LoVo (cell line): ENCODE results near the gene DENND1A.
"Not testable (repeated sequence)": the region's sequence is repeated elsewhere in the genome, so short reads cannot be mapped to it uniquely, and the experiment has no call there.

Source experiments
- DNase-seq: peaks from one replicate; pipeline ENCODE4 v3.0.0-alpha.2; 2016; ENCODE audit warnings: low spot score

The DENND1A gene

DNA sequence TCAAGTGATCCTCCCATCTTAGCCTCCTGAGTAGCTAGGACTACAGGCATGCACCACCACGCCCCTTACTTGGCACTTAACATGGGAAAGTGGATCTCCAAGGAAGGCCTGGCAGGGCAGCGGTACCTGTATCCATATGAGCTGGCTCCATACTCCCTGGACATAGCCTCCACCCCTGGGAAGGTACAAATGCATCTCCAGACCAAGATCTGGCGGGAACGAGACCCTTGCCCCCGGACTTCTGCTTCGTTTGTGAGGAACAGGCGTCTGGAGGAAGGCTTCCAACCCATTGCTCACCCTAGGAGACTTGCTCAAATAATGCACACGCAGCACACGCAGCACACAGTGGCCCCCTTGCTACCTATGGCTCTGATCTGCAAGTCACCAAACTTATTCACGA, 518.7 kb downstream of the DENND1A start:
- DNase-seq: no peak

DNA sequence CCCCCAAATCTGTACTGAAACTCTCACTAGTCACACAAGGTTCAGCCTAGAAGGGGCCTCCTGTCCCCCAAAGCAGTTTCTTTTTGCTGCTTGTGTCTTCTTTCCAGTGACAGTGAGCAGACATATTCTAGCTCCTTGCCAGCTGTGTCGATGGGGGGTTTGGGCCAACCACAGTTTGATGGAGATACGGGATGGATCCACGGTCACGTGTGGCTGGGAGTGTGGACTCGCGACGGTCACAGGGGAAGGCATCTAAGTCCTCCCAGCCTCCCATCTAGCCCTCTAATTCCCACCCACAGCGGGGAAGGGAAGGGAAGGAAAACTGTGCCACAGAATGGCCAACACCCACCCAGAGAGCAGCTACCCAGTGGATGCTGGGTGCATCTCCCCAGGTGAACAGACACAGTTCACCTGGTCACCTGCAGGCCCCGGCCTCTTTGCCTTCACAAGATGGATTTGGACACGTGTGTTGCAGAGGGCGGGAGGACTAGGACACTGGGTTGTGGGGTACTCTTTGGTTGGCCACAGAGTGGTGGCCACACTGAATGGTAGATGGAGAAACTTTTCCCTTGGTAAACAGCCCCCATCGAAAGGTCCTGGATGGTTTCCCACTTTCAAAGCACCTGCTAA, 519.5 kb downstream of the DENND1A start:
- DNase-seq: no peak

DNA sequence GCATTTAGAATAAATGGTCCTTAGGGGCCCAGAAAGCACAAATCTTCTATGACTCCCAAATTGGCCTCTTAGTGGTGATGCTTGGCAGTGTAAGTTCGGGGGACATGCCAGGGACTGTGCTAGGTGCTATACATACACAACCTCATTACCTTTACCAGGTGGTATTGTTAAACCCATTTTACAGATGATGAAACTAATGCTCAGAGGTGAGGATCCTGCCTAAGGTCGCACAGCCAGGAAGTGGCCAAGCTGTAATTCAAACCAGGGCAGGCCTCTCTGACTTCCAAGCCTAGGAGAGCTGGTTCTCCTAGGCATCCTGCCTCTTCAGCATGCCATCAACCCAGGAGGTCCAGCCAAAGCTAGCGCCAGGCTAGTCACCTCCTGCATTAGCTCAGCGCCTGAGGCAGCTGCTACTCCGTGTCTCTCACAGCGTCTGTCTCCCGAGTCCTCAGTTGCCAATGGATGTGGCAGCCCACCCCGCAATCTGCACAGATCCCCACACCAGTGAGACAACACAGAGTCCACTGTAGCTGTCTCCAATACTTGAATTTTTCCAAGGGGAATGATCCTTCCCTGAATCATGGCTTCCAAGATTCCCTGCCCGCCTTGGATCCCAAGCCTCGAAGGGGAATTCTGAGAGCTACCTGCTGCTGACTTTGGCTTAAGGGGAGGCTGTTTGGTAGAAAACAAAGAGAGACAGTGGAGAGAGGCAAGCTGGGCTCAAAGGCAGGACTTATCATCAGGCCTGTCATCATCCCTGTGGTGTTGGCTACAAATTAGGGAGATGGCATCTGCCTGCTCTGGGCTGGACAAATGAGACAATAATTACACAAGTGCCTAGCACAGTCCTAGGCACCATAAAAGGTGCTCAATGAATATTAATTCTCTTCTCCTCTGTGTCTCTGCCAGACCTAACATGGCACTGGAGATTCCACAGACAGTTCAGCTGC, 521.3 kb downstream of the DENND1A start:
- no peak for DNase-seq

DNA sequence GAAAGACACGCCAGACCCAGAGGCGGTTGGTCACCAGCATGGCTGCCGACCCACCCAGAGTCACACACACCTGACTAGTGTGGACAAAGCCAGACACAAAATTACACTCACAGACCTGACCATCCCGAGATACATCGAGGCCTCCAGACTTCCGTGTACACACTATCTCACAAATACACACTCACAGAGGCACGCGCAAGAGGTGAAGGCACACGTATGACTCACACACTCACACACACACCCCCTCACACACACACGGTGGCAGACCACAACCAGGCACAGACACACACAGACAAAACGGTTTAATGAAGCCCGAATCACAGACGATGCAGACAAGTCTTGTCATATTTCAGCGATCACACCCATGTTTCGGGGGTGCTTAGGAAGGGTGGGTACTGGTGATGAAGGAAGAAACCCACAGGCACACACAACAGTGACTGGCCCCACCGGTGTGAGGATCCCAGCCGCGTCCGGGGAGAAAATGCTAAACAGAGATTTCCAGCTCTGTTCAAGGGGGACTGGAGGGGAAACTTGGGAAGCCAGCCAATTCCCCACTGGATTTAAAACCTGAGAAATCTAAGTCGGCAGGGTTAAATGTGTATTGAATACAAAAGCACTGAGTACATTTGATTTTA, 522.6 kb downstream of the DENND1A start:
- no peak for DNase-seq

DNA sequence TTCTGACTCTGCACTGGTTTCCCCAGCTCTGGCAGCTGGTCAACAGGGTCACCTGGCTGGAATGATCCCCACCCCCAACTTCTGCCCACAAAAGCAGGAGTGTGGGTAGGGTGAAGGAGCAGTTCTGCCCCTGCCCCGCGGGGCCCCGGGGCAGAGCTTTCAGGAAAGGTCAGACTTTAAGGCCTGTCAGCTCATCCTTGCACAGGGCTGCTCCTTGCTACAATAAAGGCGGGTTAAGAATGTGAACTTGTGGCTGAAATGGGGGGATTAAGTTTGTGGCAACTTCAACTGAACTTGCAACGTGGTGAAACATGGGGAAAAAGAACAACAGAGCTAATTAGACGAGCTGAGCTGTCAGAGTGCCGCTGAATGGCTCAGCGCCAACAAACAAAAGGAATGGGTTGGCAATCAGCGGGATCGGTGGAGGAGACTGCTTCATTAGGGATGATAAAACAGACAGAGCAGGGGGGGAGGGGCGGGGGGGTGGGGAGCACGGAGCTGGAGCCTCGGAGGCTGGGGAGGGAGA, 523.2 kb downstream of the DENND1A start:
- no peak for DNase-seq

DNA sequence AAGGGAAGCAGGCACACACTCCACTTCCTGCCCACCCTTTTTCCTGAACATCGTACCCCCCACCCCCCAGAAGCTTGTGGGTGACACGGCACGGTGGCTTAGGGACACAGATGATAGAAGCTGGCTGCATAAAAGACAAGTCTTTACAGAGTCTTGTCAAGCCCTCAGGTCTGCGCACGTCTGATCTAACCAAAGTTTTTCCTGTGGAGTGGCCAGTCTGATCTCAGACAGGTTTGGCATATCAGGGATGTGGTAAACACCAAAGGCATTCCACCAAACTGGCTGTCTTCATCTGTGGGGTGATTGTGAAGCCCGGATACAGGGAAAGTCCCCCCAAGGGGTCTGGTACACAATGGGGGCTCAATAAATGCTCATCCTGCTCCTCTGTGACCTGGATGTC, 523.9 kb downstream of the DENND1A start:
- no peak for DNase-seq

DNA sequence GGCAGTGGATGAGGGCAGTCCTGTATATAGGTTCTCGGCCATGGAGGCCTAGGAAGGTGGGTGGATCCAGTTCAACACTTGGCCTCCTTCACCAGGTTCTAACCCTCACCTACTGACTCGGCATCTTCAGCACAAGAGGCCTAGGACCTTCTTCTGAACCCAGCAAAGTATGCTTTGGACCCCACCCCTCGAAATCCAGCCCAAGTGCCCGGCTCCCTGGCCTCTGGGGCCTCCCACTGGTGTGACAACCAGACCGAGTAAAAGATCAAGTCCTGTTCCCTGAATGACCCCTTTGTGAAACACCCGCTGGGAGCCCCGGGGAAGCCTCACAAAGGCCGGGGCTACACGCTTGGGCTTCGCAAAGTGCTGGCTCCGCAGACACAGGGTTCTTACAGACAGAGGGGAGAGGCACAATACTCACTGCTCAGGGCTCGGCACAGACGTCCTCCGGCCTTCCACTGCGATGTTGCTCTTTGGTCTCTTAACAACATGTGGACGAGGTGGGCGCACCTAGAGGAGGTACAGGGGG, 526.9 kb downstream of the DENND1A start:
- DNase-seq: no peak

DNA sequence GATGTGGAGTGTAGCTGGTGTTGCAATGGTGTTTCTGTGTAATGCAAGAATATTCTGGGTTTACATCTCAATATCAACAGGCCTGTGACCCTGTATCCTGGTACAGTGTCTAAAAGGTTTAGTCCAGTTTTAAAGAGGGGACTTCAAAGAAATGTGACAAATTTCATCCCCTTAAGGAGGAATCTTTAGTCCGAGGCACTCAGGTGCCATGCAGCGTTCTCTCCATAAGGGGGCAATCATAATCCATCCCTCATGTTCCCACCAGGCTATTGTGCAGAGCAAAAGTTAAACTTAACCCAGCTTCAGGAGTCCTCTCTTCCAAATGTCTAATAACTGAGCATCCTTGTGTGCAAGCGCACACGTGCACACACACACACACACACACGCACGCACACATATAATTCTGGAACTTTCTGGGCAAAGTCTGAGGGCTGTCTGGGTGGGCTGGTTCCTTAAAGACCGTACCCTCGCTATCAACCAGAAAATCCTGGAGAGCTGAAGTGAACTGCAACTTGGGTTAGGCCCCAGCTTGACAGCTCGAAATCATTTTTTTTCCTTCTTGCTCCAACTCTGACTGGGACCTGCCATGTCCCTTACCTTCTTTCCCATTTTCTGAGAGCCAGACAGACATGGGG, 527.9 kb downstream of the DENND1A start:
- DNase-seq: peak; percentile 8

DNA sequence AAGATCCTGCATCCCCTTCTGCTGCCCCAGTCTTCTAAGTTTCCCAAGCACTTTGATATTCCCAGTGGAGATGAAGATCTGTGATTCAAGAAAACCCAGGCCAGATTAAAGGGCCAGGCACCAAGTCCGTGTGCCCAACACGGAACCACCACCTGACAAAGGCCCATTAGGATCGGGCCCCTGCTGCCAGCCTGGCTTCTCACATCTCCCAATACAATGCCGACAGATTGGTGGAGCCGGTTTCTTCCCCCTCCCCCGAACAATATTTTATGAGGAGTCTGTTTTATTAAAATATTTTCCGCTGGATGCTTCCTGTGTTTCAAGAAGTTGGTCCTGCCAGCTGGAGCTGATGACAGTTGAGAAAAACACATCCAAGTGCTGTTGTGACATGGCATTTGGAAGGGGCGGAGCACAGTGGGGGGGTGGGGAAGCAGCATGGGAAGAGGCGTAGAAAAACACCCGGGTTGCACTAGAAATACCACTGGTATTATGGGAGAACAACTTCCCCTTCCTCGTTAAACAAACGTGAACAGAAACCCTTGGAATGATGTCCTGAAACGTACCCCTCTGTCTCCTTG, 528.9 kb downstream of the DENND1A start:
- no peak for DNase-seq

DNA sequence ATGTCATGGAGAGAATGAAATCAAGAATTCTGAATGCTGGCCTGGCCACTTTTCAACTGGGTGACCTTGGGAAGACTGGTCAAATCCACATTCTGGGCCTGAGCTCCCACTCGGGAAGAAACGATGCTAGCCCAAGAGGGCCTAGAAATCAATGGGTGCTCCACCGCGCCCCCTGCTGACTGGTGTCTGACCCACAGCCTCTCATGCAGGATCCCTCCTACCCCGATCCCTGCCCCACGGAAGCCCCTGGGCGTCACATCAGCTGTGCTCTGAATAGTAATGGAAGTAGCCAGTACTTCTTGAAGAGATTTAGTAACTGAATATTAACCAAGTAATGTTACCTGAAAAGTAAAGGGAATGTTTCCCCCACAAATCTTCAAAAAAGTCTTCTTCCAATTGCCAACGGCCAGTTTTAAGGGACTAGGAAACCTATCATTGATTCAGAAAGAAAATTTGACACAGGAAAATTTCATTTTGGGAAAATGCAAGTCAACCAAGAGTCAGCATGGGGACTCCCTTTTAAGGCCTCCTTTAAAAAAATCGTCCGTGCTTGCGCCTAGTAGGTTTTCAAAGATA, 530.0 kb downstream of the DENND1A start:
- no peak for DNase-seq

DNA sequence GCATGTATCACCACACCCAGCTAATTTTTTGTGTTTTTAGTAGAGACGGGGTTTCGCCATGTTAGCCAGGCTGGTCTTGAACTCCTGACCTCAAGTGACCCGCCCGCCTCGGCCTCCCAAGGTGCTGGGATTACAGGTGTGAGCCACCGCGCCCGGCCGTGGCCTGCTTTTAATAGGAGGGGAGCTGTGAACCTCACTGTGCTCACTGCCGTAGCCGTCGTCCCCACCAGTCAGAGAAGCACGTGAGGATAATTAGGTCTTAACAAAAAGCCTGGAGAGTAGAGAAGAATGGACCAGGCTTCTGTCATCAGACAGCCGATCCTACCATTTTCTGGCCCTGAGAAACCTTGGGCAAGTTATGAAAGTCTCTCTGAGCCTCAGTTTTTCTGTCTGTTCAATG, 531.0 kb downstream of the DENND1A start:
- DNase-seq: not testable (repeated sequence)

DNA sequence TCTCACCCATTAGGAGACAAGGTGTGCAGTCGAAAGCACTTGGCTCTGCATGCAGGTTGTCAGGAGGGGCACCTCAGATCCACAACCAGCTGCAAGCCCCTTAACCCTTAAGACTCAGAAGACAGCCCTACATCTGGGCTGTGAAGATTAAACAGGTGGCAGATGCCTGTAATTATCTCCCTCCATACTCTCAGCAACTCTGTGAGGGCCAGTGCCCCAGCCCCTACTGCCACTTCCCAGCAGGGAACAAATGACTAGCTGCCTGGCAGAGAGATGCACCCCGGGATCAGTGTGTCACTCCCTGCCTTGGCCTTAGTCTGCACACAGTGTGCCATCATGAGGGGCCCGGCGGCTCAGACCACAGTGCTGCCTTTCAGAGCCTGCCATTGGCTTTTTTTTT, 532.0 kb downstream of the DENND1A start:
- no peak for DNase-seq

DNA sequence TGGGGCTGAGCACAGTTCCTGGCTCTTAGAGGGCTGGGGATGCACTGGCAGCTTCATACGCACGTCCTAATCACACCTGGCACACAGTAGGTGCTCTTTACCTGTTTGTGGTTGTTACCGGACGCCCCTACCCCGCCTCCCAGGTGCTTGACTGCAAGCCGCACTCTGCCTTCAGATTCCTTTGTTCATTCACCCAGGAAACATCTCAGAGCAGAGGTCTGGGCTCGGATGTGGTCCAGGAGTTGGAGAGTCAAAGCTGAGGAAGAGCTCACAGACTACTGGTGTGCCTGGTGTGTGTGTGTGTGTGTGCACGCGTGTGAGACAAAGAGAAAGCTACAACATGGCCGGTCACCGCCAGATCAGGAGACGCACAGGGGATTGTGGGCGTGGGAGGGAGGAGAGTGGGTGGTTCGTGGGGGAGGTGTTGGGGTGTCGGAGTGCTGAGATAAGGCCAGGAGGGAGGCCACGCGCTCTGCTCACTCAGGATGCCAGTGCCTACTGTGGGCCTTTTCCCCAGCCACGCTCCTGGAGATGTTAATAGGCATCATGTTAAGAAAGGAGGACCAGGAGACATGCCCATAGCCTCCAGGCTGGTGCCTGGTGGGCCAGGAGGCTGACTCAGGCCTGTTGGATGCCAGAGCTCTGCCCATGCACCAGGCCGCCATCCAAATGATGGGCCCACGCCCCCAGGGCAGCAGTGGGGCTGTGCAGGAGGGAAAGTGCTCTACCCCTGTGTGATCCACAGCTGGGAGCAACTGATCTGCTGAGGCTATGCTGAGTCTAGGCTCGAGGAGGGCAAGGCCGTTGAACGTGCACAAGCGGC, 534.0 kb downstream of the DENND1A start:
- DNase-seq: no peak

DNA sequence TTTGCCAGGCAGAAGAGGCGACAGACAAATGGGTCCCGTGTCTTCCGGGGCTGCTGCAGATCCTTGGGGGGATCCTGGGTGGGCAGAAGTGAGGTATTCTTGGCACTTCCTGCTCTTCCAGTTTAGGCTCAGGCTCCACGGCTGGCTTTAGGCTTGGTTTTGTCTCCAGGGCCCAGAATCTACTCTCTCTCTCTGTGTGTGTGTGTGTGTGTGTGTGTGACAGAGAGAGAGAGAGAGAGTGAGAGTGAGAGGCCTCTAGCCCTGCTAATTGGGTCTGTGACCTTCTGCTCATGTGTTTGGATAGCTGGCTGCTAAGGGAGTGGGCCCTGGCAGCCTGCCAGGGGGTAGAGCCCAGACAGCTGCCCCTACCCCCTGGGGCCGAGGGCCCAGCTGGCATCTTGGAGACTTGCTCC, 534.6 kb downstream of the DENND1A start:
- no peak for DNase-seq

DNA sequence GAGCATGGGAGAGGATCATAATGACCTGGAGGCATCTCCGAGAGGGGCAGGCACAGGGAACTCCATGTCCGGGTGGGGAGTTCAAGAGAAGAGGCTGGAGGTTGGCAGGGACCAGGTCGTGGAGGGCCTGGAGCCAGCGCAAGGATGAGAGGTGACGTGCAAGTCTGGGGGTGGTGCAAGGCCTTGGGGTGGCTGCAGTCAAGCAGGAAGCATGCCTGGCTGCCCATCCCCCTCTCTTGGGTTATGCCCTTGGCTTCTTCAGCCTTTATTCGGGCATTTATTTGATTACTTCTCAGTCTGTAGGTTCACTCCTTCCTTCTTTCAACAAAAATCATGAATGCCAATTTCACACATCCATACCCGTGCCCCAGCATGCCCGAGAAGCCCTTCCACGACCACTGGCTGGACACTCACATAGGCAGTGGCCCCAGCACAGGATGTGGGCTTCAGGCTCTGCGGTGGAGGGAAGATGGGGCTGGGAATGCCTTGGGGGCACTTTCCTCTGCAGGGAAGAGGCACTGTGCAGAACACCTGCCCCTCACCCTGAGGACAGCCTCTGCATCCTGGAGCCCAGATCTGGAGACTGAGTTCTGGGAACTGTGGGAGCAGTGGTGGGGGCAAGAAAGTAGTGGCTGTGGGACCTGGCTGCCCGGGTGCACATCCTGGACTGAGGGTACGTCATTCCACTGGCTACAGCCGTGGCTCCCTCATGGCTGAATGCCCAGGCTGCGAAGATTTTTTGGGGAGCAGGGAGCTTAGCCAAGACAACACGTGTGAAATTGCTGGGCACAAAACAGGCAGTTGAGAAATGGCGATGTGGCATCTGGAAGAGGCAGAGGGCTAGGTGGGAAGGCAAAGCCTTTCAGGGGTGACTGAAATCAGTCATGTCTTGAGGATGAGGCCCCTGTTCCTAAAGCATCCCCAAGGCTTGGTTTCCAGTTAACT, 535.4 kb downstream of the DENND1A start:
- no peak for DNase-seq

DNA sequence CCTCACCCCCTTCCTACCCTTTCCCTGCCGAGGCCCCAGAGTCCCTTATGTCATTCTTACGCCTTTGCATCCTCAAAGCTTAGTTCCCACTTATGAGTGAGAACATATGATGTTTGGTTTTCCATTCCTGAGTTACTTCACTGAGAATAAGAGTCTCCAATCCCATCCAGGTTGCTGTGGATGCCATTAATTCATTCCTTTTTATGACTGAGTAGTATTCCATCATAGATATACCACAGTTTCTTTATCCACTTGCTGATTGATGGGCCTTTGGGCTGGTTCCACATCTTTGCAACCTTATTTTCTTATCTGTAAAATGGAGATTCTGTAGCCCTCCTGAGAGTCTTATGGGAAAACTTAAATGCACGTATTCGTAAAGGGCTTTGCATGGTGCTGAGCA, 537.1 kb downstream of the DENND1A start:
- DNase-seq: no peak

DNA sequence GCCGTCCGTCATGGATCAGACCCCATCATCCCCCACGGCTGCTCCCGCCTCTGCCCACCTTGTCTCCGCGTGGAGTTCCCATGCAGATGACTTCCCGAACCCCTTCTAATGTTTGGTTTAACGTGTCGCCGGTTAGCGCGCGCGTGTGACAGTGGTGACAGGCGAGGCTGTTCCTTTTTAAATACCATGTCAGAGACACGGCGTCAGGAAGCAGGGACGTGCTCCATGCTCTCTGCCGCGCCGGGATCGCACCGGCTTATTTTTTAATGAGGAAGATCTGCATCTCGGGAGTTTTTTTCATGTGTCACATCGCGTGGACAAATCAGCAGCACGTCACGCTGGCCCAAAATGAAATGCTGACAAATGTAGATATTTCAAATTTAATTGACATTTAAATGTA, 538.0 kb downstream of the DENND1A start:
- no peak for DNase-seq

DNA sequence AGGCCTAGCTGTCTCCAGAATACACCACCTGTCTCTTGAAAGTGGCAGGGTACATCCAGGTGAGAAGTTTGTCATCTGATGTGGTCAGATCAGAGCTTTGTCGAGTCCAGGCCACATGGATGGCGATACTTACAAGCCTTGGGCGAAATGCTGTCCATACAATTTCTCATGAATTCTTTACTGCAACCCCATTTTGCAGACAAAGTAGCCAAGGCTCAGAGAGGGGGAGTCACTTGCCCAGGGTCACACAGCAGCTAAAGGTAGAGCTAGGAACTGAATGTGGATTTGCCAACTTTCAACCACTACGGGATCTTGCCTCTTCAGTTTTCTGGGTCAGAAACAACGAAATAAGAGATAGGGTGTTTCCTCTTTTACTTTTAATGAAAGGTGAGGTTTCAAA, 538.7 kb downstream of the DENND1A start:
- no peak for DNase-seq
